Stomach (tissue), 9 donors: ENCODE results near the gene PHF21B. TPM values are rescaled to one million over a fixed set of nuclear protein-coding genes. Genes with fewer than 3 reads are reported as not detected.

Source experiments
- DNase-seq, 2 donors: peaks; one replicate each; pipeline versions ENCODE4 v3.0.0 to v3.0.0-alpha.2; 2013 to 2019
- H3K27ac ChIP-seq, 5 donors: fragments of 200-600 bp in 4 of 5; sonication (generic) in 4 of 5; one replicate each; pipeline ENCODE4 v1.5.1; 2013 to 2019; ENCODE audit warnings: mild to moderate bottlenecking in 1 of 5, moderate library complexity in 1 of 5
- H3K27me3 ChIP-seq, 3 donors: fragments of 200-600 bp; sonication (generic); one replicate each; pipeline ENCODE4 v1.5.1; 2017 to 2019; ENCODE audit warnings: mixed run types in 1 of 3
- H3K36me3 ChIP-seq, 4 donors: fragments of 200-600 bp; sonication (generic); 1 replicate in 3 of 4; 2 replicates in 1 of 4; pipeline ENCODE4 v1.5.1; 2016 to 2019
- H3K4me1 ChIP-seq, 4 donors: fragments of 200-600 bp; sonication (generic); one replicate each; pipeline ENCODE4 v1.5.1; 2016 to 2019
- H3K4me3 ChIP-seq, 4 donors: fragments of 200-600 bp; sonication (generic) in 3 of 4; one replicate each; pipeline ENCODE4 v1.5.1; 2016 to 2019; ENCODE audit warnings: mild to moderate bottlenecking in 1 of 4
- H3K9me3 ChIP-seq, 4 donors: fragments of 200-600 bp; sonication (generic); one replicate each; pipeline ENCODE4 v1.5.1; 2016 to 2019
- CTCF ChIP-seq, 7 experiments: fragments of 450-650 bp in 4 of 7; fragments of 200-600 bp in 3 of 7; sonication (generic) in 3 of 7; IDR thresholded peaks; one replicate each; pipeline ENCODE4 v1.5.1; 2016 to 2019; ENCODE audit warnings: antibody characterized with exemption in 7 of 7, control low read depth in 2 of 7, mild to moderate bottlenecking in 1 of 7
- EP300 ChIP-seq: sonication (generic); formaldehyde crosslinking; IDR thresholded peaks from one replicate; pipeline ENCODE4 v1.6.1; 2017; ENCODE audit warnings: antibody characterized with exemption
- POLR2A ChIP-seq, 4 donors: fragments of 450-650 bp; IDR thresholded peaks; one replicate each; pipeline ENCODE4 v1.6.1; 2016; ENCODE audit warnings: antibody characterized with exemption in 4 of 4, control low read depth in 2 of 4, mild to moderate bottlenecking in 1 of 4, moderate library complexity in 1 of 4
- POLR2AphosphoS5 ChIP-seq, 3 donors: sonication (generic); formaldehyde crosslinking; IDR thresholded peaks; one replicate each; pipeline ENCODE4 v1.6.1; 2016; ENCODE audit warnings: antibody characterized with exemption in 3 of 3
- WGBS, 5 donors: extraction: QIAGEN DNeasy Blood & Tissue Kit in 3 of 5; methylation state at CpG; one replicate each; pipeline versions ENCODE4 v1.1.5 to v1.1.7; 2013 to 2018; 5-methylcytosine and 5-hydroxymethylcytosine counted together
- intact Hi-C: fragments of 100-400 bp; cut with DNase I; formaldehyde crosslinking; loops from one replicate; pipeline ENCODE4 v1.15.1; 2023; ENCODE audit warnings: low total_unique reads
- polyA plus RNA-seq, 3 donors: library from polyadenylated mRNA; stranded (reverse); fragments of 200-250 nt; gene quantifications; one replicate each; pipeline ENCODE4 v1.2.3, GENCODE V29; 2013
- total RNA-seq, 5 donors: library from RNA; depleted of rRNA; stranded (reverse); fragments of >200 nt; gene quantifications; one replicate each; pipeline versions ENCODE4 v1.1.0 to v1.2.3, GENCODE V29; 2014 to 2016
- donor health status: healthy with polysubstance abuse.
- donor health status: Bipolar disorder and iron deficiency.
- donor health status: healthy.

PHF21B gene
- total and polyA plus RNA-seq, 8 donors = 0.12 to 0.45 (median 0.26) TPM; not detected in 4

GRCh38 chr22:44935724-44936123 lies 74.1 kb downstream of the PHF21B start:
- peaks cover 0 to 20% (median 0%) of the 10 kb centered on the region in 3 donors for H3K27me3 ChIP-seq

GRCh38 chr22:44934454-44934735 lies 75.4 kb downstream of the PHF21B start:
- 50 to 85% (median 68%) methylated on average over 3 to 6 of the region's 6 CpGs for WGBS, 5 donors
- no peak for DNase-seq

More at GRCh38 chr22:44935724-44936123, 74.1 kb downstream of the PHF21B start:
- TF ChIP-seq EP300 = no peak
- no peaks in the 10 kb centered on the region for H3K36me3 ChIP-seq
- H3K9me3 ChIP-seq = no peaks in the 10 kb centered on the region
- no peak overlapping the region for H3K4me3 ChIP-seq
- intact Hi-C loops = no loop called here
- no peak for DNase-seq
- 79 to 92% (median 81%) methylated on average over 11 of the region's 11 CpGs for WGBS, 5 donors
- no peak overlapping the region for H3K27ac ChIP-seq
- peaks cover 0 to 10% (median 0%) of the 10 kb centered on the region in 4 donors for H3K4me1 ChIP-seq

GRCh38 chr22:44933666-44934453 lies 75.9 kb downstream of the PHF21B start:
- H3K27ac ChIP-seq = no peak overlapping the region
- H3K4me1 ChIP-seq = peaks cover 0 to 13% (median 0%) of the 10 kb centered on the region in 4 donors
- H3K4me3 ChIP-seq = no peak overlapping the region
- H3K36me3 ChIP-seq = no peaks in the 10 kb centered on the region
- H3K27me3 ChIP-seq = peaks cover 0 to 16% (median 0%) of the 10 kb centered on the region in 3 donors
- WGBS, 5 donors = 56 to 66% (median 63%) methylated on average over 21 to 22 of the region's 22 CpGs
- no peak for DNase-seq
- TF ChIP-seq POLR2A (IDR thresholded peaks at IDR 0.05) (no peak), POLR2AphosphoS5 (IDR thresholded peaks at IDR 0.05) (no peak), CTCF (IDR thresholded peaks at IDR 0.05) (no peak), EP300 (no peak)
- H3K9me3 ChIP-seq = no peaks in the 10 kb centered on the region
- intact Hi-C loops = no loop called here

More at GRCh38 chr22:44934454-44934735, 75.4 kb downstream of the PHF21B start:
- H3K9me3 ChIP-seq = no peaks in the 10 kb centered on the region
- TF ChIP-seq POLR2AphosphoS5 (IDR thresholded peaks at IDR 0.05) = no peak
- no peak for TF ChIP-seq EP300
- TF ChIP-seq CTCF (IDR thresholded peaks at IDR 0.05) = no peak
- TF ChIP-seq POLR2A (IDR thresholded peaks at IDR 0.05) = no peak
- H3K4me3 ChIP-seq = no peak overlapping the region
- peaks cover 0 to 13% (median 0%) of the 10 kb centered on the region in 4 donors for H3K4me1 ChIP-seq
- intact Hi-C loops = no loop called here
- no peaks in the 10 kb centered on the region for H3K36me3 ChIP-seq
- H3K27me3 ChIP-seq = peaks cover 0 to 17% (median 0%) of the 10 kb centered on the region in 3 donors
- no peak overlapping the region for H3K27ac ChIP-seq

GRCh38 chr22:44932493-44932892 lies 77.3 kb downstream of the PHF21B start:
- no peak for DNase-seq
- no peaks in the 10 kb centered on the region for H3K36me3 ChIP-seq
- H3K9me3 ChIP-seq = no peaks in the 10 kb centered on the region
- 94 to 98% (median 96%) methylated on average over 11 of the region's 11 CpGs for WGBS, 5 donors
- no peak overlapping the region for H3K27ac ChIP-seq
- peaks cover 0 to 9% (median 0%) of the 10 kb centered on the region in 3 donors for H3K27me3 ChIP-seq
- peaks cover 0 to 13% (median 0%) of the 10 kb centered on the region in 4 donors for H3K4me1 ChIP-seq
- intact Hi-C loops = no loop called here
- H3K4me3 ChIP-seq = no peak overlapping the region
- TF ChIP-seq CTCF (IDR thresholded peaks at IDR 0.05) (no peak), POLR2A (IDR thresholded peaks at IDR 0.05) (no peak), EP300 (no peak), POLR2AphosphoS5 (IDR thresholded peaks at IDR 0.05) (no peak)

GRCh38 chr22:44931766-44932165 lies 78.0 kb downstream of the PHF21B start:
- WGBS, 5 donors = 73 to 81% (median 77%) methylated on average over 8 to 9 of the region's 9 CpGs
- Histone ChIP-seq H3K36me3 (no peaks in the 10 kb centered on the region), H3K27me3 (peaks cover 0 to 16% (median 0%) of the 10 kb centered on the region in 3 donors), H3K4me1 (peaks cover 0 to 13% (median 0%) of the 10 kb centered on the region in 4 donors), H3K4me3 (no peak overlapping the region), H3K9me3 (no peaks in the 10 kb centered on the region), H3K27ac (no peak overlapping the region)
- intact Hi-C loops = no loop called here
- TF ChIP-seq CTCF (IDR thresholded peaks at IDR 0.05) (no peak), POLR2AphosphoS5 (IDR thresholded peaks at IDR 0.05) (no peak), EP300 (no peak), POLR2A (IDR thresholded peaks at IDR 0.05) (no peak)
- no peak for DNase-seq
